GM21423 (cell line): ENCODE measurements around the gene C13orf46.
"Not testable (repeated sequence)": the region's sequence is repeated elsewhere in the genome, so short reads cannot be mapped to it uniquely, and the experiment has no call there.

Experiments used
- ATAC-seq: cut with Tn5 transposase; IDR thresholded peaks from one replicate; pipeline ENCODE4 v1.9.1; 2021; ENCODE audit warnings: mild to moderate bottlenecking, moderate library complexity; ENCODE audit not compliant: unreplicated experiment

The C13orf46 gene

GRCh38 chr13:113973218-113974164 lies at the start of gene C13orf46:
TSS of gene C13orf46 (minus strand) at chr13:113974076. CDS start at chr13:113973997, 79 bp downstream.
- no peak for ATAC-seq

GRCh38 chr13:114022876-114023275 lies 49.0 kb upstream of the C13orf46 start:
- no peak for ATAC-seq

GRCh38 chr13:114022309-114022669 lies 48.4 kb upstream of the C13orf46 start:
- ATAC-seq, result no peak

- no peak for ATAC-seq
These were observed 47.8 kb upstream of the C13orf46 start for GRCh38 chr13:114021464-114022308.

GRCh38 chr13:114020750-114021463 lies 47.0 kb upstream of the C13orf46 start:
- ATAC-seq, result no peak

GRCh38 chr13:114020134-114020533 lies 46.3 kb upstream of the C13orf46 start:
- not testable (repeated sequence) for ATAC-seq

GRCh38 chr13:114019367-114019766 lies 45.5 kb upstream of the C13orf46 start:
- ATAC-seq, result no peak

- ATAC-seq, result no peak
These were observed 44.7 kb upstream of the C13orf46 start for GRCh38 chr13:114018461-114019055.

GRCh38 chr13:114017966-114018365 lies 44.1 kb upstream of the C13orf46 start:
- ATAC-seq, result no peak

- ATAC-seq, result no peak
These were observed 43.3 kb upstream of the C13orf46 start for GRCh38 chr13:114017028-114017630.

- no peak for ATAC-seq
These were observed 42.6 kb upstream of the C13orf46 start for GRCh38 chr13:114016321-114017027.

- ATAC-seq, result no peak
These were observed 42.1 kb upstream of the C13orf46 start for GRCh38 chr13:114015969-114016295.

GRCh38 chr13:114015111-114015968 lies 41.5 kb upstream of the C13orf46 start:
- no peak for ATAC-seq

- ATAC-seq, result no peak
These were observed 40.2 kb upstream of the C13orf46 start for GRCh38 chr13:114013952-114014629.

GRCh38 chr13:114013336-114013735 lies 39.5 kb upstream of the C13orf46 start:
- no peak for ATAC-seq

GRCh38 chr13:114012921-114013320 lies 39.0 kb upstream of the C13orf46 start:
- ATAC-seq, result no peak

- no peak for ATAC-seq
These were observed 38.3 kb upstream of the C13orf46 start for GRCh38 chr13:114012141-114012540.

- no peak for ATAC-seq
These were observed 37.4 kb upstream of the C13orf46 start for GRCh38 chr13:114011226-114011625.
